GM19035 (cell line): ENCODE results near the gene QSOX2.

ENCODE experiments used
- ATAC-seq: cut with Tn5 transposase; IDR thresholded peaks from one replicate; pipeline ENCODE4 v1.9.1; 2021; ENCODE audit not compliant: unreplicated experiment

QSOX2 gene

GRCh38 chr9:136245219-136246150, at the start of gene QSOX2:
TSS of gene QSOX2 (minus strand) at chr9:136245812. CDS start at chr9:136245803, 9 bp downstream.
- ATAC-seq, result peak; percentile 59

DNA sequence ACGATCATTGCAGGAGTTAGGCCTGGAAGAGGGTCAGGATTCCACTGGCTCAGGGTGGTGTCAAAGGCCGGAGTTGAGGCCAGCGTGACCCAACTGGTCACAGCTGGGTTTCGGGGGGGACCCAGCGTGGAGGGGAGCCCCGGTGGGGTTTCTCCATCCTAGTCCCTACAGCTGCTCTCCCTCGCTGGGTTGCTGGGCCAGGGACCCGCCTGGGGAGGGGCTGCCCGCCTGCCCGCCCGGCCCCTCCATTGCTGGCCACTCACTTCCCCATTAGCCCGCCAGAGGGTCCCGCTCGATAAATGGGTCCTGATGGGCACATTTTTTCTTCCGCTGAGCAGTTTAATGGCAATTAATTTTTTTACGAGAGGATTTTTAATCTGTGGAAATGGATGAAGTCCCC, 49.4 kb upstream of the QSOX2 start:
- no peak for ATAC-seq

GRCh38 chr9:136294437-136294836, 48.8 kb upstream of the QSOX2 start:
- no peak for ATAC-seq

GRCh38 chr9:136293476-136294077, 48.0 kb upstream of the QSOX2 start:
- ATAC-seq, result no peak

GRCh38 chr9:136292591-136293448, 47.2 kb upstream of the QSOX2 start:
- ATAC-seq, result no peak

GRCh38 chr9:136292026-136292538, 46.5 kb upstream of the QSOX2 start:
- ATAC-seq, result no peak

DNA sequence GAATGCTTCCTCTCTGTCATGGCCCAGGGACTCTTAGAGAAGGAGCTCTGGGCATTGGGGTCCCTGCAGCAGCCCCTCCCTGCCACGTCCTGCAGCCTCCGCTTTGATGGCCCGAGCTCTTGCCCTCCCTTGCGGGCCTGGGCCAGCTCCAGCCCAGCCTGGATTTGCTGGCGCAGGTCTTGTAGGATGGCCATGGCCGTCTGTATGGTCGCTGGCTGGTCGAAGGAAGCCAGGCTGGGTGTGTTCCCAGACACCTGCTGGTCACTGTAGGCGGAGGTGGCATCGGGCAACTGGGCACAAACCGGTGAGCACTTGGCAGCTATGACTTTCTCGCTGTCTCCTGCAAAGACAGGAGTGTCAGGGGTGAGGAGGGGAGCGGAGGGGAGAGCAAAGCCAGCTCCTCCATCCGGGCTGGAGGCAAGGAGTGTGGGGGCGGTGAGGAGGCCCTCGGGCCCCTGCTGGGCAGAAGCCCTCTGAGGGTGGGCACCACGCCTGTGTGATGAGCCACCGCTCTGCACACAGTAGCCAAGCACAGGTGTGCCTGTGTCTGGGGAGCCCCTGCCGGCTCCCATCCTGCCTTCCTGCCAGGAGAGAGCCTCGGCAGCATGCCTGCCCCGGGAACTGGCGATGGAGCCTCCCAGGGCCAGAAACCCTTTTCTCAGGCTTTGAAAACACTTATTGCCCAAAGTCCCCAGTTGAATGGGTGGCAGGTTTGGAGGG, 45.9 kb upstream of the QSOX2 start:
- no peak for ATAC-seq

GRCh38 chr9:136290508-136291000, 44.9 kb upstream of the QSOX2 start:
- no peak for ATAC-seq

- no peak for ATAC-seq
These were observed 44.3 kb upstream of the QSOX2 start for GRCh38 chr9:136289651-136290507.

- no peak for ATAC-seq
These were observed 42.5 kb upstream of the QSOX2 start for GRCh38 chr9:136287960-136288753.

DNA sequence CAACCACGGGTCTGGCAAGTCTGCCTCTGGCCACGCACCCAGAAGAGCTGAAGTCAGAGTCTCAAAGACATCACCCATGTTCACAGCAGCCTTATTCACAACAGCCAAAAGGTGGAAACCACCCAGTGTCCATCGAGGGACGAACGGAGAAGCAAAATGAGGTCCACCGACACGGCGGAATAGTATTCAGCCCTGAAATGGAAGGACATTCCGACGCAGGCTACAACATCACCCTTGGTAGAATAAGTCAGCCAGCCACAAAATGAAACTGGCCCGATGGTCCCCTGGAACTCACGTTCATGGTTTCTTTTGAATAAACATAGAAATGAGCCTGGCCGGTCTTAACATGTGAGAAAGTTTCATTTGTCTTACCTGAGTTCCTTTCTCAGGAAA, 41.4 kb upstream of the QSOX2 start:
- no peak for ATAC-seq

DNA sequence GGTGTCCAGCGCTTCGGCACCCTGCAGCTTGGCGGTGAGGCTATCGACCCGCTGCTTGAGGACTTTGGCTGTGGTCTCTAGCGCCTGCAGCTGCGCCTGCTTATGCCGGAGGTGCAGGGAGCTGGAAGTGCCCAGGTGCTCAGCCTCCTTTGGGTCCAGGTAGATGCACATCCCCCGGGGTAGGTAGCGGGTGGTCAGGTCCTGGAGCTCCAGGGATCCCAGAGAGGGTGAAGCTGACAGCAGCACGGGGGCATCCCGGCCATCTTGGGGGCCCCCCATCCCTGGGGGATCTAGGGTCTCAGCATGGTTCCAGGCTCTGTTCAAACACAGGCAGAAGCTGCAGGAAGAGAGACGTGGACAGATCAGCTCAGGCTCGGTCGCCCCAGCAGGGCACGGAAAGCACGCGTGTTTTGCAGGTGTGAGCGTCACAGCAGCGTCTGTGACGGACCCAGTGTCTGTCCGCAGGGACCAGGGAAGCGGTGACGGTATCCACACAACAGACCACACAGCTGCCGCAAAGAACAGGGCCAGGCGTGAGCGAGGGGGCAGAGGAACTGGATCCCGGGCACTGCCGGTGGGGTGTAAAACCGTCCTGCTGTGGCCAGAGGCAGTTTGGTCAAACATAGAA, 40.9 kb upstream of the QSOX2 start:
- no peak for ATAC-seq

- no peak for ATAC-seq
These were observed 40.1 kb upstream of the QSOX2 start for GRCh38 chr9:136285501-136286358.

DNA sequence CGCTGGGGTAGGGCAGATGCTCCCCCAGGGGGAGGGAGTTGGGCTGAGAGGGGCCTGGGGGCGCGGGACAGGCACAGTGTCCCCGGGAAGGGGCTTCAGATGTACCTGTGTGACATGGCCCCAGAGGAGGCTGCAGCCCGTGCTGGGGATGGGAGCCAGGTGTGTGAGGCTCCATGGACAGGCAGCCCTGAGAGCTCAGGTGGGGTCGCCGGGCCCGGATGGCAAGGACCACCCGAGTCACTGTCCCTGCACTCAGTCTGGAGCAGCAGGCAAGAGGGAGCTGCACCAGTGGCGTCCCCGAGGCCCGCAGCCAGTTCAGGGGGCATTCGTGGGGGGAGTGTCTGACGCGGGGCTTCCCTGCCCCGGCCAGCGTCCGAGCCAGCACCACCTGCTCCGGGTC, 39.3 kb upstream of the QSOX2 start:
- ATAC-seq, result no peak

DNA sequence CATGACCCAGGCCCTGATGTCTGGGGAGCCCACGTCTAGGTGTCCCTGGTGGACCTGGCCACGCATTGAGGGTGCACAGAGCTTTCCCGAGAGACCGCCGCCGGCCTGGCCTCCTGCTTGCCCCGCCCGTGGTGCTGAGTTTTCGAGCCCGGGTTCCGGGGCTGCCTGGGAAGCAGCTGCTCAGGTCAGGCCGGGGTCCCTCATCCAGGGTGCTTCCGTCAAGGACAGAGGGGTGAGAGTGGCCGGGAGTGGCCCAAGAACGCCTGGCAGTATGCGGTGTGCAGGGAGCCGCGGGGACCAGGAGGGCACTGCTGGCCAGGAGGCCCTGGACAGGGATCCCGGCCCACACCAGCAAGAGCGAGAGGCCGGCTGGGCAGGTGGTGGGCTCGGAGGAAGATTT, 38.7 kb upstream of the QSOX2 start:
- no peak for ATAC-seq

GRCh38 chr9:136283291-136284235, 38.0 kb upstream of the QSOX2 start:
- ATAC-seq, result no peak
